Occipital lobe (tissue), 2 donors: ENCODE data around the gene DCTN5. TPM values are rescaled to one million over a fixed set of nuclear protein-coding genes. Genes with fewer than 3 reads are reported as not detected.
"Not testable (repeated sequence)": the region's sequence is repeated elsewhere in the genome, so short reads cannot be mapped to it uniquely, and the experiment has no call there.

Source experiments
- DNase-seq: peaks from one replicate; lab custom pipeline; 2025; lab: John Stamatoyannopoulos, UW
- total RNA-seq: library from RNA; depleted of rRNA; stranded (reverse); fragments of >200 nt; gene quantifications from one replicate; pipeline ENCODE4 v1.2.3, GENCODE V29; 2014

DCTN5 gene
- total RNA-seq, result 73.6 TPM

GRCh38 chr16:23640931-23641765 is at the start of gene DCTN5, which contains the start of gene PALB2:
DCTN5 (plus strand) TSS chr16:23641466; CDS start chr16:23641543, 77 bp downstream.
PALB2 (minus strand) TSS chr16:23641310; CDS start chr16:23641157, 153 bp downstream.
- peak; percentile 91 for DNase-seq

DNA sequence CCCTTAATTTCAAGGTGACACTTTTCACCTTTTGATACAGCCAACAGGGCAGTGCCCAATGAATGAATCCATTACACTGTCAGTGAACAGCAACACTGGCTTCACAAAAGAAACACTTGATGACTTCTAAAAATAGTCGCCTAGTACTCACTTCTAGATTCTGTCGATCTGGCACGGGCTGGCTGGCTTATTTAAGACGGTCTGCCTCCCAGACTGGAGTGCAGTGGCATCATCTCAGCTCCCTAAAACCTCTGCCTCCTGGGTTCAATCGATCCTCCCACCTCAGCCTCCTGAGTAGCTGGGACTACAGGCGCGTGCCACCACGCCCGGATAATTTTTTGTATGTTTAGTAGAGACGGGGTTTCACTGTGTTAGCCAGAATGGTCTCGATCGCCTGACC is 47.1 kb upstream of the DCTN5 start:
- no peak for DNase-seq

- no peak for DNase-seq
These were observed 45.9 kb upstream of the DCTN5 start for GRCh38 chr16:23595246-23595950.

DNA sequence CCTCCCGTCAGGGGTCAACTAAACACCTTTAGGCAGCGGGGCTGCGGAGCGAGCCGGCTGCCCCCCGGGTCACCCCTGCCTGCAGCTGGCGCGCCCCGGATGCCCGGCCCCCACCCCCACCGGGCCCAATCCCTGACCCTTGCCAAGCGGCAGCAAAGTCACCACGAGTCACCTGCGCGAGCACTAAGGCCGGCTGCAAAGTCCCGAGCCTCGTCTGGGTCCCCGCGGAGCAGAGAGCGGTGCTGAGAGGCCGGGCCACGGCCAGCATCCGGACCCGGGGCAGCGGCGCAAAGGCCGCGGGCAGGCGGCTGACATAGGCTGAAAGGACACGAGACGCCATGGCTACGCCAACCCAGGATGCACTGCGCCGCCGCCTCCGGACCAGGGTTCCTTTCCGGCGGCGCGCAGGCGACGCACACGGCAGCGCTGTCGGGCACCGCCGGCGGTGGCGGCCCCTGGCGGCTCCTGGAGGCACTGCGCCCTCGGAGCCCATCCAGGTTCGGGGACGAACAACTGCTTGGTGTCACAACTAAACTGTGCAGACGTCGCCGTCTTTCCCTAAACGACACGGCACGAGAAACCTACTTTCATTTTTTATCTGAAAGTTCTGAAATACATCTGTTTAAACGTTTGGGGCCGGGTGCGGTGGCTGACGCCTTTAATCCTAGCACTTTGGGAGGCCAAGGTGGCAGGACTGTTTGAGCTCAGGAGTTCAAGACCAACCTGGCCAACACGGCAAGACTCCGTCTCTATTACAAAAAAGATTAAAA is 45.1 kb upstream of the DCTN5 start, which contains the start of gene NDUFAB1:
TSS of gene NDUFAB1 (minus strand) at position 366 of the 770 bp plus-strand sequence. CDS start at position 340, 26 bp downstream.
- peak; percentile 86 for DNase-seq

GRCh38 chr16:23597003-23597756 is 44.1 kb upstream of the DCTN5 start:
- no peak for DNase-seq

- no peak for DNase-seq
These were observed 33.5 kb upstream of the DCTN5 start for GRCh38 chr16:23607726-23608125.

GRCh38 chr16:23608194-23608593 is 33.1 kb upstream of the DCTN5 start:
- DNase-seq, result no peak

- DNase-seq, result no peak
These were observed 31.3 kb upstream of the DCTN5 start for GRCh38 chr16:23609929-23610328.

DNA sequence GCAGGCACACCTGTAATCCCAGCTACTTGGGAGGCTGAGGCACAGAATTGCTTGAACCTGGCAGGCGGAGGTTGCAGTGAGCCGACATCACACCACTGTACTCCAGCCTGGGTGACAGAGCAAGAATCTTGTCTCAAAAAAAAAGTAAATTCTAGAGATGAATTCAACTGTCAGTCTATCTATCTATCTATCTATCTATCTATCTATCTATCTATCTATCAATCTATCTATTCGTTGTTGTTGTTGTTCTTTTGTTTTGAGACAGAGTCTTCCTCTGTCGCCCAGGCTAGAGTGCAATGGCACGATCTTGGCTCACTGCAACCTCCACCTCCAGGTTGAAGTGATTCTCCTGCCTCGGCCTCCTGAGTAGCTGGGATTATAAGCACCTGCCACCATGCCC is 30.4 kb upstream of the DCTN5 start:
- not testable (repeated sequence) for DNase-seq

DNA sequence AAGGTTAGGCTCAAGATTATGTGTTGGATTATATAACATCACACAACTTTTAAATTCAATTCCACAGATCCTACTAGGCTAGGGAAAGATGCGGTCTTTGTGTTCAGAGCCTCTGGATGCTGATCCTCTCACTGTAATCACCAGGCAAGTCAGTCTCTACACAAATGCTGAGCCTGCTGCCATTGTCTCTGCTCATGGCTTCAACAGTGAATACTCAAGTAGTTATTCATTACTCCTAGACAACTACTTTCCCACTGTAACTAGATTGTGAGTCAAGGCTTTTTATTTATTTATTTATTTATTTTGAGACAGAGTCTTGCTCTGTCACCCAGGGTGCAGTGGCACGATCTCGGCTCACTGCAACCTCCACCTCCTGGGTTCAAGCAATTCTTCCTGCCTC is 29.3 kb upstream of the DCTN5 start:
- no peak for DNase-seq

DNA sequence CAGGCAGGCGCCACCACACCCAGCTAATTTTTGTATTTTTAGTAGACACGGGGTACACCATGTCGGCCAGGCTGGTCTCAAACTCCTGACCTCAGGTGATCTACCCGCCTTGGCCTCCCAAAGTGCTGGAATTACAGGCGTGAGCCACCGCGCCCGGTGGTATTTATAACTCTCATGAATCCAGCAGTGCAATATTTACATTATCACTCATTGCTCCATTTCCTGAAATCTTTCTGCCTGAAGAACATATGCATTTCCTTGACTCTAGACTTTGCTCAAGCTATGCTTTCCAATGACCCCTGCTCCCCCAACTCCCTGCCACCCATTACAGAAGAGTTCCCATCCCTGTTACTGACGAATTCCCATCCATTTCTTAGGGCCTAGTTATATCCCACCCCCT is 25.5 kb upstream of the DCTN5 start:
- DNase-seq, result no peak

DNA sequence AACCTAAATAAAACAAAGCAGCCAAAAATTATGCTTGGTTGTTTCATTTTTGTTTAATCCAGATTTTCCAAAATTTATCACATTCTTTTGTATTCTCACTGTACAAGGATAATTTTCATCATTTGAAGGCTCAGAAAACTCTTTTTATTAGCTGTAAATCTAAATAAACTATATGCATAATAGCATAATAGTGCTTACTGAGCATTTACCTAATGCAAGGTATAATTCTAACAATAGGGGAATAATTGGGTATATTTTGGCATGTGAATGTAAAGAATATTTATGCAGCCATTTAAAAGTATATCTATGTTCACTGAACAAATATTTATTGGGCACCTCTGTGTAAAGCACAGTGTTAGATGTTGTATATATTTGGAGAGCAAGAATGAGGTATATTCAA is 17.2 kb upstream of the DCTN5 start:
- DNase-seq, result no peak

DNA sequence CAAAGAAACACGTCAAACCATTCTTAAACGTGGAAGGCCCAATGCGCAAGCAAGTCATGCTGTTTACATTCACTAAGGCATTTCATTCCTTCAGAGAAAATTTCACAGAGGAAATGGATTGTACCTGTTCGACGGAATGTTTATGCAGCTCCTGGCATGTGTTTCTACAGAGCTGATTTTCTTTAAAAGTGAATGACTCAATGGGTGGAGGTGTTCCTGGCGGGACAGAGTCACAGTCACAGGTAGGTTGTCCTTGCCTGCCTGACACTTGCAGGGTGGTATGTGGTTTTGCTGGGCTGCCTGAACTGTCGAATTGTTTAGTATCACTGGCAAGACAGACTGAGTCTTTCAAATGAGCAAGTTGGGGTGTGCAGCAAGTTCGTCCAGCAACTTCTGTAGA is 11.8 kb upstream of the DCTN5 start:
- no peak for DNase-seq

DNA sequence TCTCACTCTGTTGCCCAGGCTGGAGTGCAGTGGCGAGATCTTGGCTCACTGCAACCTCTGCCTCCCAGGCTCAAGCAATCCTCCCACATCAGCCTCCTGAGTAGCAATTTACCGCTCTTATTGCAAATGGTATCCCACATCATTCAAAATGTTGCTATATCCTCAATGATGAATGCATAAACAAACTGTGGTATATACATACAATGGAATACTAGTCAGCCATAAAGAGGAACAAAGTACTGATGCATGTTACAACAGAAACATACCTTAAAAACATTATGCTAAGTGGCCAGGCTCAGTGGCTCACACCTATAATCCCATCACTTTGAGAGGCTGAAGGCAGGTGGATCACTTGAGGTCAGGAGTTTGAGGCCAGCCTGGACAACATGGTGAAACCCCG is 9.4 kb upstream of the DCTN5 start:
- DNase-seq, result not testable (repeated sequence)

GRCh38 chr16:23634461-23635036 is 6.7 kb upstream of the DCTN5 start:
- no peak for DNase-seq

- no peak for DNase-seq
These were observed 5.3 kb upstream of the DCTN5 start for GRCh38 chr16:23635958-23636357.

GRCh38 chr16:23640615-23640930 is 693 bp upstream of the DCTN5 start:
- DNase-seq, result no peak

DNA sequence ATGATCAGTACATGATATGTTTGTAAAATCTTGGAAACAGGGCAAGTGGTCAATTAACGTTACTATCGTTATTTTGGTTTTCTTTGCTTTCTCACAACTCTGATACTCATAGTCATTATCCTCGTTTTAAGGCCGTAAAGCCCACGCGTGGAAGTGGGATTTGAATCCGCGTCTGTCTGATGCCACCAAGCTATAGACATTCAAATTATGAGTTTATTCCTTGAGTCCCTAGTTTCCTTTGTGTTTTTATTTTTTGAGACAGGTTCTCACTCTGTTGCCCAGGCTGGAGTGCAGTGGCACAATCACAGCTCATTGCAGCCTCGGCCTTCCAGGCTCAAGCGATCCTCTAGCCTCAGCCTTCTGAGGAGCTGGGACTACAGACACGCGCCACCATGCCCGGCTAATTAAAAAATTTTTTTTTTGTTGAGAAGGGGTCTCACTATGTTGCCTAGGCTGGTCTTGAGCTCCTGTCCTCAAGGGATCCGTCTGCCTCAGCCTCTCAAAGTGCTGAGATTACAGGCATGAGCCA is 1.0 kb downstream of the DCTN5 start:
- DNase-seq, result no peak

DNA sequence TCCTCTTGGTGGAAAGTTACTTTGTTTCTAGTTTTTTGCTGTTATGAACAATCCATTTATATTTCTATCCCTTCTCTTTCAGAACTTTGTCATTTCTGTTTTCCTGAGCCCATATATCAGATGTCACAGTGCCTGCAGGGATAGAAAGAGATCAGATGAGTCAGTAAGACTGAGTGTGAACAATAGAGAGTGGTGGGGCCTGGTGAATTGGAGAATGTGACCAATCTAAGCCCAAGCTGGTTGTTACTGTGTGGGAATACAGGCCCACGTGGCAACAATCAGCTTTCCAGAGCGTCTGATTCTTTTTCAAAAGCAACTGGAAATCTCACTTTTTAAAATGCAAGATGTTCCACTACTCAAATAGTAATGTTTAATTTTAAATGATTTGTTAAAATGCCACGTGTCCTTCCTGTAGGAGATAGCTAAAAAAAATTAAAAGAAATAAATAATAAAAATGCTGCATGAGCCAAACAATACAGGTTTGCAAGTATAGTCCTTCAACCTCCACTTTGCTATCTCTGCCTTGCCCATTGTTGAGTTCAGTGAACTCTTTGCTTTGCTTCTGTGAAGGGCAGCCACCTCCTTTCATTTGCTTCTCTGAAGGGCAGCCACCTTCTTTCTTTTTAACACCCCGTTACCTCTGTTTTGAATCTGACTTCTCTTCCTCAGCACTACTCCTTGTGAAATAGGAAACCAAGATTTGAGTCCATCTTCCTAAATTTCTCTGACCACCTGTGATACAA is 9.6 kb downstream of the DCTN5 start:
- no peak for DNase-seq

DNA sequence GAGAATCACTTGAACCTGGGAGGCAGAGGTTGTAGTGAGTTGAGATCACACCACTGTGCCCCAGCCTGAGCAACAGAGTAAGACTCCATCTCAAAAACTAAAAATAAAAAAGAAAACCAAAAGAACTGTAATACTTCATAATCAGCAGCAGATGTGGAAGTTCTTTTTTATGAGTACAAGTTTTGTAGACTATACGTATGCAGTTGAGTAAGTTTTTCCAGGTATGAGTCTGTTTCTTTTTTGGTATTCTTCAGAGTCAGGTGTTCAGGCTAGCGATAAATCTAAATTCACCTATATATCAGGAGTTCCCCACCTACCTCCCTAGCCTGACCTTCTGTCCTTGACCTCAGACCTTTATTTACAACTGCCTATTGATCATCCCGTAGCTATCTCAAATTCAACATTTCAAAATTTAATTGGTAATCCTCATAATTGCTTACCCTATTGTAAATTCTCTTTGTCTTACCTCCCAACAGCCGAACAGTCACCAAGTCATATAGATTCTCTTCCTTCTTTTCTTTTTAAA is 10.7 kb downstream of the DCTN5 start:
- DNase-seq, result no peak
